H1 (cell line): ENCODE results near the gene DPH1. TPM values are rescaled to one million over a fixed set of nuclear protein-coding genes. Genes with fewer than 3 reads are reported as not detected.

ENCODE experiments used
- CTCF ChIA-PET: fragments of 300-600 bp; sonication (Branson Sonifier 250); formaldehyde crosslinking; loops from one replicate; lab custom pipeline; 2021; ENCODE audit not compliant: partially characterized antibody; lab: Charles Lee
- POLR2A ChIA-PET: fragments of 300-600 bp; sonication (Branson Sonifier 250); formaldehyde crosslinking; loops from one replicate; lab custom pipeline; 2021; ENCODE audit warnings: inconsistent platforms; ENCODE audit not compliant: partially characterized antibody; lab: Charles Lee
- DNase-seq, 2 experiments: peaks; one replicate each; pipeline versions ENCODE4 v3.0.0 to v3.0.0-alpha.2; 2010 to 2022; ENCODE audit warnings: low spot score in 2 of 2, low read depth in 1 of 2, mixed read lengths in 1 of 2
- FAIRE-seq: peaks from 2 replicates; lab custom pipeline; 2011; peaks lifted over from hg19 to GRCh38; lab: Jason Lieb, UNC
- H2AFZ ChIP-seq: 2 replicates; pipeline ENCODE4 v1.8.1; 2012; ENCODE audit warnings: low read length, inconsistent platforms
- H2AK5ac ChIP-seq: 2 replicates; pipeline ENCODE4 v1.6.1; 2013; ENCODE audit warnings: low read depth, low read length
- H2BK120ac ChIP-seq: replicated peaks from 2 replicates; pipeline ENCODE3; 2013; ENCODE audit warnings: low read depth, low read length, inconsistent platforms
- H2BK12ac ChIP-seq: 2 replicates; pipeline ENCODE4 v1.6.1; 2013; ENCODE audit warnings: low read depth, low read length
- H2BK15ac ChIP-seq: 2 replicates; pipeline ENCODE4 v1.6.1; 2013; ENCODE audit warnings: low read length
- H2BK20ac ChIP-seq: 2 replicates; pipeline ENCODE4 v1.6.1; 2013; ENCODE audit warnings: low read length
- H2BK5ac ChIP-seq: 2 replicates; pipeline ENCODE4 v1.6.1; 2013; ENCODE audit warnings: low read depth, low read length
- H3K14ac ChIP-seq: 2 replicates; pipeline ENCODE4 v1.6.1; 2013; ENCODE audit warnings: inconsistent platforms; ENCODE audit not compliant: insufficient read length
- H3K18ac ChIP-seq: 2 replicates; pipeline ENCODE4 v1.6.1; 2013; ENCODE audit warnings: low read length; ENCODE audit errors: extremely low read depth
- H3K23ac ChIP-seq: 2 replicates; pipeline ENCODE4 v1.6.1; 2013; ENCODE audit warnings: inconsistent platforms; ENCODE audit not compliant: insufficient read length
- H3K23me2 ChIP-seq: 2 replicates; pipeline ENCODE4 v1.6.1; 2013; ENCODE audit warnings: low read depth, low read length
- H3K27ac ChIP-seq: 2 replicates; pipeline ENCODE4 v1.6.1; 2011; ENCODE audit warnings: low read depth, low read length, inconsistent platforms
- H3K27me3 ChIP-seq, 4 experiments: replicated peaks in 1 of 4; 1 replicate in 1 of 4; 2 replicates in 3 of 4; pipeline versions ENCODE4 v1.6.1 to v1.8.1; 2011 to 2013; ENCODE audit warnings: low read length in 3 of 4, mild to moderate bottlenecking in 3 of 4, inconsistent platforms in 2 of 4, mixed read lengths in 2 of 4, moderate library complexity in 1 of 4; ENCODE audit not compliant: control insufficient read depth in 3 of 4, insufficient read depth in 3 of 4; ENCODE audit errors: extremely low read depth in 1 of 4
- H3K36me3 ChIP-seq, 4 experiments: 2 replicates each; pipeline versions ENCODE4 v1.6.1 to v1.8.1; 2011 to 2013; ENCODE audit warnings: mild to moderate bottlenecking in 4 of 4, low read length in 3 of 4, moderate library complexity in 2 of 4, control low read depth in 1 of 4, inconsistent platforms in 1 of 4; ENCODE audit not compliant: insufficient read depth in 4 of 4, control insufficient read depth in 2 of 4
- H3K4ac ChIP-seq: replicated peaks from 2 replicates; pipeline ENCODE3; 2013; ENCODE audit warnings: low read length, low read depth, mixed read lengths, inconsistent platforms; ENCODE audit not compliant: insufficient read length
- H3K4me1 ChIP-seq, 4 experiments: replicated peaks in 1 of 4; 1 replicate in 1 of 4; 2 replicates in 3 of 4; pipeline versions ENCODE4 v1.6.1 to v1.8.1; 2011 to 2013; ENCODE audit warnings: low read length in 3 of 4, inconsistent platforms in 2 of 4, mixed read lengths in 1 of 4; ENCODE audit not compliant: insufficient read depth in 4 of 4, control insufficient read depth in 3 of 4
- H3K4me2 ChIP-seq, 2 experiments: 2 replicates each; pipeline versions ENCODE4 v1.6.1 to v1.8.1; 2011 to 2013; ENCODE audit warnings: low read depth in 2 of 2, low read length in 2 of 2, control low read depth in 1 of 2, inconsistent platforms in 1 of 2, mild to moderate bottlenecking in 1 of 2; ENCODE audit not compliant: insufficient read depth in 1 of 2
- H3K4me3 ChIP-seq, 4 experiments: fragments of 200-600, 300-600 bp in 1 of 4; sonication (generic), shearing (Covaris generic), sonication (Bioruptor Twin) in 1 of 4; 2 replicates each; pipeline versions ENCODE4 v1.5.1 to v1.8.1; 2011 to 2016; ENCODE audit warnings: low read length in 4 of 4, low read depth in 3 of 4, control low read depth in 2 of 4, inconsistent platforms in 2 of 4, mild to moderate bottlenecking in 2 of 4, mixed read lengths in 1 of 4, moderate library complexity in 1 of 4; ENCODE audit not compliant: insufficient read depth in 2 of 4; ENCODE audit errors: extremely low read depth in 1 of 4
- H3K56ac ChIP-seq: replicated peaks from 2 replicates; pipeline ENCODE3; 2013; ENCODE audit warnings: low read depth, mild to moderate bottlenecking, mixed read lengths, low read length, inconsistent platforms; ENCODE audit not compliant: insufficient read length
- H3K79me1 ChIP-seq: 2 replicates; pipeline ENCODE4 v1.6.1; 2013; ENCODE audit warnings: low read depth, low read length, control low read depth
- H3K79me2 ChIP-seq, 2 experiments: 2 replicates each; pipeline versions ENCODE4 v1.6.1 to v1.8.1; 2012 to 2013; ENCODE audit warnings: low read length in 2 of 2, mild to moderate bottlenecking in 2 of 2, inconsistent platforms in 1 of 2; ENCODE audit not compliant: insufficient read depth in 2 of 2, control insufficient read depth in 1 of 2
- H3K9ac ChIP-seq, 4 experiments: replicated peaks in 1 of 4; 1 replicate in 1 of 4; 2 replicates in 3 of 4; pipeline versions ENCODE4 v1.6.1 to v1.8.1; 2011 to 2013; ENCODE audit warnings: low read depth in 3 of 4, low read length in 3 of 4, control low read depth in 2 of 4, mild to moderate bottlenecking in 2 of 4, moderate library complexity in 2 of 4, inconsistent platforms in 1 of 4; ENCODE audit errors: extremely low read depth in 1 of 4
- H3K9me3 ChIP-seq, 2 experiments: 2 replicates each; pipeline versions ENCODE4 v1.6.1 to v1.8.1; 2012 to 2013; ENCODE audit warnings: mild to moderate bottlenecking in 2 of 2, moderate library complexity in 2 of 2, control low read depth in 1 of 2, inconsistent platforms in 1 of 2, low read depth in 1 of 2, low read length in 1 of 2, mixed read lengths in 1 of 2; ENCODE audit not compliant: insufficient read depth in 2 of 2
- H4K20me1 ChIP-seq, 2 experiments: replicated peaks in 1 of 2; 2 replicates each; pipeline versions ENCODE3 to v1.8.1; 2011 to 2013; ENCODE audit warnings: inconsistent platforms in 2 of 2, low read length in 2 of 2, mild to moderate bottlenecking in 1 of 2; ENCODE audit not compliant: insufficient read depth in 2 of 2, control insufficient read depth in 1 of 2
- H4K5ac ChIP-seq: 2 replicates; pipeline ENCODE4 v1.6.1; 2013; ENCODE audit warnings: low read length, low read depth, mixed read lengths, inconsistent platforms; ENCODE audit not compliant: insufficient read length
- H4K8ac ChIP-seq: 2 replicates; pipeline ENCODE4 v1.8.0; 2013; ENCODE audit warnings: mild to moderate bottlenecking, moderate library complexity, low read length, inconsistent platforms; ENCODE audit not compliant: insufficient read depth; ENCODE audit errors: extremely low read depth
- H4K91ac ChIP-seq: replicated peaks from 2 replicates; pipeline ENCODE3; 2013; ENCODE audit warnings: low read length, mixed read lengths, inconsistent platforms; ENCODE audit not compliant: insufficient read length
- TEAD4 ChIP-seq: IDR thresholded peaks from 2 replicates; pipeline ENCODE4 v1.6.1; 2012; ENCODE audit warnings: low read depth, low read length, inconsistent platforms, mixed read lengths
- WGBS, 2 experiments: shearing (Covaris generic) in 1 of 2; methylation state at CpG; one replicate each; pipeline versions ENCODE4 v1.1.6 to v1.1.7; 2013 to 2015; ENCODE audit warnings: low lambda C conversion rate in 2 of 2, mixed read lengths in 2 of 2, inconsistent platforms in 1 of 2, low coverage in 1 of 2, missing lambda C conversion rate in 1 of 2; ENCODE audit not compliant: insufficient replicate concordance in 2 of 2, insufficient coverage in 1 of 2, insufficient read length in 1 of 2; ENCODE audit errors: extremely low coverage in 1 of 2, missing lambda C conversion rate in 1 of 2; 5-methylcytosine and 5-hydroxymethylcytosine counted together
- polyA plus RNA-seq, 7 experiments: library from polyadenylated mRNA; depleted of rRNA in 3 of 7; stranded (reverse) in 5 of 7; unstranded in 2 of 7; fragments of >200 nt in 5 of 7; fragments of 200-250 nt in 2 of 7; gene quantifications; 1 replicate in 5 of 7; 2 replicates in 1 of 7; 4 replicates in 1 of 7; pipeline versions ENCODE4 v1.2.1 to v1.2.3, GENCODE V29; 2011 to 2013; ENCODE audit warnings: missing spikeins in 2 of 7, mixed read lengths in 2 of 7
- total RNA-seq: library from RNA; stranded (reverse); fragmentation: NEBNext Ultra II Directional; extraction: Animal tissue kit (Norgen Biotek cat#: 25700); gene quantifications from 2 replicates; pipeline ENCODE4 v1.2.1, GENCODE V29; 2021

The DPH1 gene
- total and polyA plus RNA-seq, 2 of the 8 experiments (the other 6 are each of a cell fraction or from before 2014, with no cell fraction given): 24.9 to 30.0 TPM

- no peak overlapping the region for H4K91ac ChIP-seq
- no peaks in the 10 kb centered on the region for H3K79me1 ChIP-seq
- no peak overlapping the region for H2BK20ac ChIP-seq
- ChIA-PET POLR2A (interaction anchor here (0.6 to 0.7 kb wide), 2 partner anchors 93 to 602 kb away, joined by 3 to 5 read pairs; no protein-coding TSS in a partner anchor), CTCF (interaction anchor here (0.8 to 1.9 kb wide), 9 partner anchors 9 to 154 kb away, joined by 3 to 6 read pairs (median 4); no protein-coding TSS in a partner anchor)
- H2AFZ ChIP-seq: no peak overlapping the region
- peaks cover 0 to 3% (median 0%) of the 10 kb centered on the region in 4 experiments; a peak in 1 of 8 replicates for H3K36me3 ChIP-seq
- no peak overlapping the region for H3K4ac ChIP-seq
- H2BK12ac ChIP-seq: no peak overlapping the region
- no peak overlapping the region for H3K18ac ChIP-seq
- H4K5ac ChIP-seq: no peak overlapping the region
- no peak overlapping the region for H3K27ac ChIP-seq
- DNase-seq (no peak), FAIRE-seq (no peak)
- H3K4me2 ChIP-seq: no peak overlapping the region
- no peak overlapping the region for H3K9ac ChIP-seq
- no peaks in the 10 kb centered on the region for H3K9me3 ChIP-seq
- H3K23me2 ChIP-seq: peaks cover 4% of the 10 kb centered on the region; the same call in 1 of the 2 replicates
- no peak overlapping the region for H2AK5ac ChIP-seq
- no peak overlapping the region for H4K8ac ChIP-seq
- peaks cover 0 to 12% (median 6%) of the 10 kb centered on the region in 4 experiments; a peak in 6 of 7 replicates for H3K4me1 ChIP-seq
- no peaks in the 10 kb centered on the region for H3K79me2 ChIP-seq
- H3K56ac ChIP-seq: no peak overlapping the region
- H3K27me3 ChIP-seq: peaks cover 22 to 59% (median 53%) of the 10 kb centered on the region in 4 experiments
- 86% methylated on average over 8 of the region's 8 CpGs; no CpG with 5 or more reads in 1 of the 2 experiments for WGBS, 2 experiments
- TF ChIP-seq TEAD4: no peak
- no peak overlapping the region for H3K23ac ChIP-seq
- H2BK15ac ChIP-seq: no peak overlapping the region
- H3K4me3 ChIP-seq: no peak overlapping the region
- H2BK120ac ChIP-seq: no peak overlapping the region
- H4K20me1 ChIP-seq: peaks cover 2% of the 10 kb centered on the region in 2 experiments
- no peak overlapping the region for H3K14ac ChIP-seq
- H2BK5ac ChIP-seq: no peak overlapping the region
Measured at GRCh38 chr17:2019723-2020122, 10.2 kb upstream of the DPH1 start.
